NCI-H774 (cell line): ENCODE results near the gene ALKBH4.
"Not testable (repeated sequence)": the region's sequence is repeated elsewhere in the genome, so short reads cannot be mapped to it uniquely, and the experiment has no call there.

Experiments
- DNase-seq: peaks from one replicate; lab custom pipeline; 2025; lab: John Stamatoyannopoulos, UW

Gene ALKBH4

GRCh38 chr7:102454932-102455331 lies 9.7 kb downstream of the ALKBH4 start:
- DNase-seq = not testable (repeated sequence)

GRCh38 chr7:102454468-102454867 lies 10.2 kb downstream of the ALKBH4 start:
- no peak for DNase-seq

GRCh38 chr7:102453319-102453718 lies 11.3 kb downstream of the ALKBH4 start:
- no peak for DNase-seq

GRCh38 chr7:102452451-102452850 lies 12.2 kb downstream of the ALKBH4 start:
- no peak for DNase-seq

GRCh38 chr7:102451371-102452054 lies 13.2 kb downstream of the ALKBH4 start:
- DNase-seq = peak; percentile 7

GRCh38 chr7:102450242-102450641 lies 14.4 kb downstream of the ALKBH4 start:
- no peak for DNase-seq

GRCh38 chr7:102449136-102449535 lies 15.5 kb downstream of the ALKBH4 start:
- DNase-seq = no peak

- no peak for DNase-seq
Observed at GRCh38 chr7:102447311-102447710, 17.4 kb downstream of the ALKBH4 start.

GRCh38 chr7:102446387-102447156 lies 18.1 kb downstream of the ALKBH4 start:
- no peak for DNase-seq

GRCh38 chr7:102445674-102446071 lies 19.0 kb downstream of the ALKBH4 start:
- no peak for DNase-seq

GRCh38 chr7:102444961-102445673 lies 19.5 kb downstream of the ALKBH4 start:
- no peak for DNase-seq

GRCh38 chr7:102439963-102440795 lies 24.5 kb downstream of the ALKBH4 start:
- no peak for DNase-seq

GRCh38 chr7:102436118-102436517 lies 28.5 kb downstream of the ALKBH4 start:
- DNase-seq = no peak

- DNase-seq = no peak
Observed at GRCh38 chr7:102434039-102434486, 30.6 kb downstream of the ALKBH4 start.

GRCh38 chr7:102433219-102434038 lies 31.2 kb downstream of the ALKBH4 start, which contains the start of gene ORAI2:
ORAI2 (plus strand) TSS chr7:102433575; CDS start chr7:102438957, 5,382 bp downstream.
- DNase-seq = peak; percentile 64

- DNase-seq = no peak
Observed at GRCh38 chr7:102432442-102433218, 32.0 kb downstream of the ALKBH4 start.

GRCh38 chr7:102431617-102432298 lies 32.9 kb downstream of the ALKBH4 start:
- DNase-seq = no peak

GRCh38 chr7:102429141-102429899 lies 35.3 kb downstream of the ALKBH4 start:
- no peak for DNase-seq

GRCh38 chr7:102427019-102427405 lies 37.7 kb downstream of the ALKBH4 start:
- DNase-seq = no peak
